Measurements from ENCODE around the gene GNAT1. TPM values are rescaled to one million over a fixed set of nuclear protein-coding genes. Genes with fewer than 3 reads are reported as not detected.
A peak's percentile ranks its signal among the peaks of the same experiment; 100 is the strongest.

Gene GNAT1
- total RNA-seq, 1 experiment from 2014 or later = 0.22 TPM

DNA sequence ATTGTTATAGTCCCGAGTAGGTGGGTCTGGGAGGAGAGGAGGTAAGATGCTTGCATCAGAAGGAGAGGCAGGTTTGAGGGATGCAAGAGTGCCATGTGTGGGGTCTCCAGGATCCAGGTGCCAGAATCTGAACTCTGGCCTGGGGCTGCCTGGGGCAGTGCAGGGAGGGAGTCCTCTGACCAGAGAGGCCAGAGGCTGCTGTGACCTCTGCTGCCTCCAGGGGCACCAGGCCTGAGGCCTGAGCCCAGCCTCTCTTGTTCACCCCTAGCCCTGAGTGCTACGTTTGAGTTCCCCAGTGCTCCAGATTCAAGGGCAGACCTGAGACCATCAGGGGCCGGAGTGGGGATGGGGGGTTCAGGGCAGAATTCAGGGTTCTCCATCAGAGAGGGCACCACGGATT is 21.1 kb downstream of the GNAT1 start:
- Histone ChIP-seq H3K4me3 (ENCODE audit: low read length) (no peak overlapping the region), H3K4me1 (ENCODE audit: insufficient read depth, low read length) (no peaks in the 10 kb centered on the region), H3K36me3 (ENCODE audit: low read depth, low read length) (no peaks in the 10 kb centered on the region), H3K9ac (ENCODE audit: low read length) (no peak overlapping the region), H3F3A (ENCODE audit: low read length, unreplicated experiment) (no peaks in the 10 kb centered on the region), H3K27ac (ENCODE audit: low read length) (no peak overlapping the region), H3K9me3 (ENCODE audit: low read length) (no peaks in the 10 kb centered on the region), H2AFZ (ENCODE audit: low read length) (no peak overlapping the region), H3K79me2 (ENCODE audit: low read length) (no peaks in the 10 kb centered on the region), H3K9me2 (replicated peaks; ENCODE audit: low read length) (no peaks in the 10 kb centered on the region), H4K20me1 (ENCODE audit: low read length) (no peaks in the 10 kb centered on the region), H3K27me3 (ENCODE audit: low read length) (no peaks in the 10 kb centered on the region), H3K4me2 (ENCODE audit: low read length) (no peak overlapping the region)
- TF ChIP-seq EZH2 (IDR thresholded peaks at IDR 0.05; ENCODE audit: low read length, unreplicated experiment) (no peak), EZH2phosphoT487 (IDR thresholded peaks at IDR 0.05; ENCODE audit: borderline replicate concordance, low read length) (no peak)
- TF ChIP-seq, protein P1, sequence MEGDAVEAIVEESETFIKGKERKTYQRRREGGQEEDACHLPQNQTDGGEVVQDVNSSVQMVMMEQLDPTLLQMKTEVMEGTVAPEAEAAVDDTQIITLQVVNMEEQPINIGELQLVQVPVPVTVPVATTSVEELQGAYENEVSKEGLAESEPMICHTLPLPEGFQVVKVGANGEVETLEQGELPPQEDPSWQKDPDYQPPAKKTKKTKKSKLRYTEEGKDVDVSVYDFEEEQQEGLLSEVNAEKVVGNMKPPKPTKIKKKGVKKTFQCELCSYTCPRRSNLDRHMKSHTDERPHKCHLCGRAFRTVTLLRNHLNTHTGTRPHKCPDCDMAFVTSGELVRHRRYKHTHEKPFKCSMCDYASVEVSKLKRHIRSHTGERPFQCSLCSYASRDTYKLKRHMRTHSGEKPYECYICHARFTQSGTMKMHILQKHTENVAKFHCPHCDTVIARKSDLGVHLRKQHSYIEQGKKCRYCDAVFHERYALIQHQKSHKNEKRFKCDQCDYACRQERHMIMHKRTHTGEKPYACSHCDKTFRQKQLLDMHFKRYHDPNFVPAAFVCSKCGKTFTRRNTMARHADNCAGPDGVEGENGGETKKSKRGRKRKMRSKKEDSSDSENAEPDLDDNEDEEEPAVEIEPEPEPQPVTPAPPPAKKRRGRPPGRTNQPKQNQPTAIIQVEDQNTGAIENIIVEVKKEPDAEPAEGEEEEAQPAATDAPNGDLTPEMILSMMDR (conservative IDR thresholded peaks at IDR 0.05; ENCODE audit: low read depth, low read length) = no peak
- ATAC-seq = peak; percentile 53
- ChIA-PET POLR2A (ENCODE audit: unreplicated experiment) (no interaction called here), CTCF (no interaction called here)
- no TSS peak for BruUV-seq (replicated peaks)
- DNase-seq = no peak
- intact Hi-C loops (cut with micrococcal nuclease) = no loop called here

DNA sequence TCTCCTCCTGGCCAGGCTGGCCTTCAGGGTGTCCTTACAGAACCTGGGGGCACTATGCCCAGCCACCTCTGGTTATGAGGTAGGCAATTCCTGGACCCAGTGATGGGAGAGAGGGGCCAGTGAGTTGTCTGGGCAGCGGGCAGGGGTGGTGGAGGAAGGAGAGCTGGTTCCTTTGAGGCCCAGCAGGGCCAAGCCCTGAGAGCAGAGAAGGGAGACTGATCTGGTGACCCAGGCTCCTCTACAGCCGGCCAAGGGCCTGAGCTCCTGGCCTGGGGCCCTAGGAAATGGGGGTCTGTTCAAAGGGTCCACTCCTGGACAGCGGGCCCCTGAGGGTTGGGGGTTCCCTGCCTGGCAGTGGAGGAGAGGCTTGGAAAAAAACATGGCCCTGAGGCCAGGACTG is 21.6 kb downstream of the GNAT1 start:
- no peak overlapping the region for H3K4me3 ChIP-seq (ENCODE audit: low read length)
- no TSS peak for BruUV-seq (replicated peaks)
- H2AFZ ChIP-seq (ENCODE audit: low read length) = no peak overlapping the region
- H3K27me3 ChIP-seq (ENCODE audit: low read length) = no peaks in the 10 kb centered on the region
- DNase-seq (no peak), ATAC-seq (no peak)
- H4K20me1 ChIP-seq (ENCODE audit: low read length) = no peaks in the 10 kb centered on the region
- no peaks in the 10 kb centered on the region for H3K9me2 ChIP-seq (replicated peaks; ENCODE audit: low read length)
- no peaks in the 10 kb centered on the region for H3K36me3 ChIP-seq (ENCODE audit: low read depth, low read length)
- TF ChIP-seq EZH2phosphoT487 (IDR thresholded peaks at IDR 0.05; ENCODE audit: borderline replicate concordance, low read length) = no peak
- TF ChIP-seq, protein P1 (conservative IDR thresholded peaks at IDR 0.05; ENCODE audit: low read depth, low read length) = no peak
- no peak for TF ChIP-seq EZH2 (IDR thresholded peaks at IDR 0.05; ENCODE audit: low read length, unreplicated experiment)
- H3K27ac ChIP-seq (ENCODE audit: low read length) = no peak overlapping the region
- ChIA-PET CTCF (no interaction called here), POLR2A (ENCODE audit: unreplicated experiment) (no interaction called here)
- H3K4me1 ChIP-seq (ENCODE audit: insufficient read depth, low read length) = no peaks in the 10 kb centered on the region
- H3F3A ChIP-seq (ENCODE audit: low read length, unreplicated experiment) = no peaks in the 10 kb centered on the region
- H3K4me2 ChIP-seq (ENCODE audit: low read length) = no peak overlapping the region
- intact Hi-C loops (cut with micrococcal nuclease) = no loop called here
- no peaks in the 10 kb centered on the region for H3K79me2 ChIP-seq (ENCODE audit: low read length)
- H3K9me3 ChIP-seq (ENCODE audit: low read length) = no peaks in the 10 kb centered on the region
- no peak overlapping the region for H3K9ac ChIP-seq (ENCODE audit: low read length)

DNA sequence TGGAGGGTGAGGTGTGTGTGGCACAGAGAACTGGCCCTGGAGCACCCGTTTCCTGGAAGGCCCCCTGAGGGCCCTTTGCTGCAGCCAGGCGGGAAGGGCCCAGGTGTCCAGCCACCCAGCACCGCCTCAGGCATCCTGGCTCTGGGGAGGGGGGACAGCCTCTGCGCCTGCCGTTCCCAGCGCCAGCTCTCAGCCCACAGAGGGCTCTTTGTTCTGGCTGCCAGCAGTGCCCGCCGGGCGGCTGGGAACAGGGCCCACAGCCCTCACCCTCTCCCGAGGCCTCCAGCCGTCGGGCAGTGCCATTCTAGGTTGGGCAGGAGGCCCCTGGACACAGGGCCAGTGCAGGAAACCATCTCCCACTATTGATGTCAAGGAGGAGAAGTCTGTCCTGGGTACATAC is 22.0 kb downstream of the GNAT1 start:
- ChIA-PET CTCF (no interaction called here), POLR2A (ENCODE audit: unreplicated experiment) (no interaction called here)
- no peaks in the 10 kb centered on the region for H3K36me3 ChIP-seq (ENCODE audit: low read depth, low read length)
- TF ChIP-seq EZH2phosphoT487 (IDR thresholded peaks at IDR 0.05; ENCODE audit: borderline replicate concordance, low read length) (no peak), EZH2 (IDR thresholded peaks at IDR 0.05; ENCODE audit: low read length, unreplicated experiment) (no peak)
- TF ChIP-seq, protein P1 (conservative IDR thresholded peaks at IDR 0.05; ENCODE audit: low read depth, low read length) = no peak
- BruUV-seq (replicated peaks) = no TSS peak
- intact Hi-C loops (cut with micrococcal nuclease) = no loop called here
- H3K4me1 ChIP-seq (ENCODE audit: insufficient read depth, low read length) = no peaks in the 10 kb centered on the region
- H3K27me3 ChIP-seq (ENCODE audit: low read length) = no peaks in the 10 kb centered on the region
- H3K79me2 ChIP-seq (ENCODE audit: low read length) = no peaks in the 10 kb centered on the region
- H3F3A ChIP-seq (ENCODE audit: low read length, unreplicated experiment) = no peaks in the 10 kb centered on the region
- no peak overlapping the region for H3K4me2 ChIP-seq (ENCODE audit: low read length)
- H3K9me3 ChIP-seq (ENCODE audit: low read length) = no peaks in the 10 kb centered on the region
- H3K9me2 ChIP-seq (replicated peaks; ENCODE audit: low read length) = no peaks in the 10 kb centered on the region
- H4K20me1 ChIP-seq (ENCODE audit: low read length) = no peaks in the 10 kb centered on the region
- no peak overlapping the region for H3K9ac ChIP-seq (ENCODE audit: low read length)
- DNase-seq = no peak
- no peak overlapping the region for H3K27ac ChIP-seq (ENCODE audit: low read length)
- ATAC-seq = no peak
- no peak overlapping the region for H3K4me3 ChIP-seq (ENCODE audit: low read length)
- H2AFZ ChIP-seq (ENCODE audit: low read length) = no peak overlapping the region
